DMS153 treated with DMSO at 0.1 percent for 48 hours (cell line): ENCODE measurements around the gene IL11.

Experiments used
- DNase-seq: peaks from one replicate; lab custom pipeline; 2025; ENCODE audit not compliant: unreplicated experiment; lab: John Stamatoyannopoulos, UW

The IL11 gene

DNA sequence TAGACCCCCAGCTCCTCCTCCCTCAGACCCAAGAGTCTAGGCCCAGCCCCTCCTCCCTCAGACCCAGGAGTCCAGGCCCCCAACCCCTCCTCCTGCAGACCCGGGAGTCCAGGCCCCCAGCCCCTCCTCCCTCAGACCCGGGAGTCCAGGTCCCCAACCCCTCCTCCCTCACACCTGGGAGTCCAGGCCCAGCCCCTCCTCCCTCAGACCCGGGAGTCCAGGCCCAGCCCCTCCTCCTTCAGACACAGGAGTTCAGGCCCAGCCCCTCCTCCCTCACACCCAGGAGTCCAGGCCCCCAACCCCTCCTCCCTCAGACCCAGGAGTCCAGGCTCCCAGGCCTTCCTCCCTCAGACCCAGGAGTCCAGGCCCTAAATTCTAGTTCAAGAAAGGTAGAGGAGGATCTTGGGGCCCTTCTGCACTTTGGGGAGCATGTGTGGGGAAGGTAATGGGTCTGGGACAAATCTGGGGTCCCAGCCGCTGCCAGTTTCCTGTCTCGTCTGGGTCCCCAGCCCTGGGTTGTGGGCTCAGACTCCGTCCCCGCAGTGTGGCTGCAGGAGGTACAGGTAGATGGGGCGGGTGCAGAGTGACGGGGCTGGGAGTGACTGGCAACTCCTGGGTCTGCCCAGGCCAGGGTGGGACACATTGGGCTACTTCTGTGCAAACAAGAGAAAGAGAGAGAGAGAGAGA, 3.2 kb upstream of the IL11 start:
- DNase-seq = no peak

GRCh38 chr19:55372316-55373081, 2.2 kb upstream of the IL11 start:
- DNase-seq = no peak

DNA sequence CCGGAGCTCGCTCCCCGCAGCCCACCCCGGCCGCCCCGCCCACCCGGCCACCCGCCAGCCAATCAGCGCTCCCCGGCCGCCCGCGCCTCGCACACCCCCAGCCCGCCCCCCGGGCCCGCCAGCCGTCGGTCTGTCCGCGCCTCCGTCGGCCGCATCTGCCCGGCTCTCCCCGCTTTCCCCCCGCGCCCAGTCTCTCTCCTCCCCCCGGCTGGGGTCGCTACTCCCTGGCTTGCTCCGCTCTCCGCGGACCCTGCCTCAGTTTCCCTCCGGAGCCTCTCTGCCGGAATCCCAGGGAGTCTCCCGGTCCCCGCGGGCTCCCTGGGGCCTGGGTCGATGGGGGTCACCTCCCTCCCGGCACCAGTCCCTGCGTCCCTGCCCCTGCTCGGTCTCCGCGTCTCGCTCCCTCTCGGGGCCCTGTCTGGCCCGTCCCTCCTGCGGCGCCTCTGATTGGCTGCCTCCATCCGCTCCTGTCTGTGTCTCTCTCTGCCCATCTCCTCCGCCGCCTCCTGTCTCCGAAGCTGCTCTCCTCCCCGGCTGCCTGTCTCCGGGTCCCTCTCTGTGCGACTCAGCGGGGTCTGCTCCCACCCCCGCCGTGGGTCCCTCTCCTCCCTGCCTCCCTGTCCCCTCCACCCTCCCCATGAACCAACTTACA, 484 bp downstream of the IL11 start:
- no peak for DNase-seq

GRCh38 chr19:55368701-55369563, 1.3 kb downstream of the IL11 start:
- DNase-seq = no peak

DNA sequence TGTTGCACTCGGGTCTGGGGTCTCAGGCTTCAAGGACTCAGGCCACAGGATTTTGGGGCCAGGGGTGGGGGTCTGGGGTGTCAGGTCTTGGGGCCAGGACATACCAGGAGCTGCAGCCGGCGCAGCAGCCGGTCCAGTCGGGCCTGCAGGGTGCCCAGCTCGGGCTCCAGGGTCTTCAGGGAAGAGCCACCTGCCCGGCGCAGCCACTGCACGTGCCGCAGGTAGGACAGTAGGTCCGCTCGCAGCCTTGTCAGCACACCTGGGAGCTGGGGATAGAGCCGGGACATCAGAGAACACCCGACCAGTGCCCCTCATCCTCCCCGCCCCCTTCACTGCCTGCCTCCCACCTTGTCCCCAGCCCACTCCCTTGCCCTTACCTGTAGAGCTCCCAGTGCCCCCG, 2.2 kb downstream of the IL11 start:
- no peak for DNase-seq

- no peak for DNase-seq
Observed at GRCh38 chr19:55366790-55367189, 3.5 kb downstream of the IL11 start.

DNA sequence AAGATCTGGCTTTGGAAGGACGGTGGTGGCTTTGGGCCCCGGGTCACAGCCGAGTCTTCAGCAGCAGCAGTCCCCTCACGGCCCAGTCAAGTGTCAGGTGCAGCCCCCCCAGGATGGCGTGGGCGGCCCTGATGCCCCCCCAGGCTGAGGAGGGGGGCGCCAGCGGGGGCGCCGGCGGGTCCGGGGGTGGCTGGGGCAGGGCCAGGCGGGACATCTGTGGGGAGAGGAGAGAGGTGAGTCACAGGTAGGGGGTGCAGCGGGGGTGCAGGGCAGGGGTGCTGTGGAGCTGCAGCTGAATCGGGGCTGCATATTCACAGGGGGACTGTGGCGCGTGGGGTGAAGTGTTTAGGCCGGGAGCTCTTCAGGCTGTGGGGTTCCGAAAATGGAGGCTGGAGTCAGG, 4.3 kb downstream of the IL11 start:
- no peak for DNase-seq

- no peak for DNase-seq
Observed at GRCh38 chr19:55365245-55365644, 5.0 kb downstream of the IL11 start.

- no peak for DNase-seq
Observed at GRCh38 chr19:55362990-55363716, 7.1 kb downstream of the IL11 start, which contains the start of gene GARIN5B. TSS of gene GARIN5B (minus strand) at chr19:55363260. CDS start at chr19:55363066, 194 bp downstream.

DNA sequence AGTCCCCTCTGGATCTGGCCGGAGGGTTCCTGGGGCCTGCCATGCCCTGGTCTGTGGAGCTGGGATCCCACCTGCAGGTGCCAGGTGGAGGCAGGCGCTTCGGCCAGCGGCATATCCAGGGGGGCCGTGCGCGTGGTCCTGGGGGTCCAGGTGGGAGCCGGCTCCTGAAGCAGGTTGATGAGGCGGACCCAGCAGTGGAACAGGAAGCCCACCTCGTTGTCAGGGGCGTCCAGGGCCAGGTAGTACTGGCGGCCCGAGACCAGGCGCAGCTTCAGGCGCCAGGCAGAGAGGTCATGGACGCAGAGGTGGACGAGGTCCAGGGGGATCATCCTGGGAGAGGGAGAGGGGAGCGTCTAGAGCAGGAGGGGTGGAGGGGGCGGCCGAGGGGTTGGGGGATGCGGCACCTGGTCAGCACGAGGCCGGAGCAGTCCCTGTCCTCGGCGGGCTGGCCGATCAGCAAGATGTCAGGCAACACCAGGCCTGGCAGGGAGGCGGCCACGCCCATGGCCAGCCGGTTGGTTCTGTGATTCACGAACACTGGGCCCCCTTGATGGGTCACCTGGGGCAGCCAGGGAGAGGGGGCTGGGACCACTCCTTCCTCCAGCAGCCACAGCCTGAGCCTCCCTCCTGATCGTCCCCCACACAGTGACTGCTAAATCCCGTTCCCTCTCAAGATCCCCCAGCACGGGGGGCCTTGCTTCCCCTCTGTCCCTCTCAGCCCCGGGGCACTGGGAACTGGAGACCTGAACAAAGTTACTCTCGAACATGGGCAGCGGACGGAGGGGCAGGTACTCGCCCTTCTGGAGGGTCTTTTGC, 7.9 kb downstream of the IL11 start:
- no peak for DNase-seq

DNA sequence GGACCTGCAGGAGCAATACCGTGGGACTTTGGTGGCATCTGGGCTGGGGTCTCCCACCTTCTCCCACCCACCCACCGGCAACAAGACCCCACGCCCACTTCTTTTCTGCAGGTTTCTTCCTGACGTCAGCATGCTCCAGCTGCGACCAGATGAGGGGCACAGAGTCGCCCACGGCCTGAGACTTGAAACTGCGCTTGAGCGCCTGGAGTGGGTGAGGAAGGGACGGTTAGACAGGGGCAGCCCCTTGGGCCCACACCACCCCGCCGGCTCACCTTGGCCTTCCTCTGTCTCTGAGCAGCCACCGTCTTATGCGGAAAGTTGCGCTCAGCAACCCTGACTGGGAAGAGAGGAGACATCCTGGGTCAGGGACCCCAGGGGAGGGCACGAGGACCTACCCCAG, 9.4 kb downstream of the IL11 start:
- no peak for DNase-seq

DNA sequence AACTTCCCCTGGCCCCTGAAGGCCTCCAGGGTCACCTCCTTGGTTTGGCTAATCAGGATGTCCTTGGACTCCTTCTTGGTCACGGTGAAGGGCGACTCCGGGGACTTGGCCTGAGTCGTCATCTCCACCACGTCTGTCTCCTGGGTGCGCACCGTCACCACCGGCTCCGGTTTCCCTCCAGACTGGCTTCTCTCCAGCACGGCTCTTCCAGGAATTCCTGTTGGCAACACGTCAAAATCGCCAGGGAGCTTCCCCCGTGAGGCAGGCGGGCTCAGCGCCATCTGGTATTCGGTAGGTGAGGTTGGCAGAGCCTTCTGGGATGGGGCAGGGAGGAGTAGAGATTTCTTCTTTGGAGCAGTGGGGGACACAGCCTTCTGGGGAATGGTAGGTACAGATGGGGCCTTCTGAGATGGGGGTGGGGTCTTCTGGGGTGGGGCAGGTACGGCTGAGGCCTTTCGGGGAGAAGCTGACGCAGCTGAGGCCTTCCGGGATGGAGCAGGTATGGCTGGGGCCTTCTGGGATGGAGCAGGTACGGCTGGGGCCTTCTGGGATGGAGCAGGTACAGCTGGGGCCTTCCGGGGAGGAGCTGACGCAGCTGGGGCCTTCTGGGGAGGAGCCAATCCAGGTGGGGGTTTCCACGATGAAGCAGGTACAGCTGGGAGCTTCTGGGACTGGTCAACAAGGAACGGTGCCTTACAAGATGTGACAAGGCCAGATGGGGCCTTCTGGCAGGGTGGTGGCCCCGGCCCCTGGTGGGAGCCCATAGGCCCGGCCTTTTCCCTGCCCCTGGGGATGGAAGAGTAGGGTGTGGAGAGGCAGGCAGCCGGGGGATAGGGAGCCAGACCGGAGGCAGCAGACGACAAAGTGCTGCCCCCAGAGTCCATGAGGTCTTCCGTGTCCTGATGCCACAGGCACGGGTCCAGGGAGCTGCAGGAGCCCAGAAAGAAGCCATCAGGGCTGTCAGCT, 11.0 kb downstream of the IL11 start:
- no peak for DNase-seq

DNA sequence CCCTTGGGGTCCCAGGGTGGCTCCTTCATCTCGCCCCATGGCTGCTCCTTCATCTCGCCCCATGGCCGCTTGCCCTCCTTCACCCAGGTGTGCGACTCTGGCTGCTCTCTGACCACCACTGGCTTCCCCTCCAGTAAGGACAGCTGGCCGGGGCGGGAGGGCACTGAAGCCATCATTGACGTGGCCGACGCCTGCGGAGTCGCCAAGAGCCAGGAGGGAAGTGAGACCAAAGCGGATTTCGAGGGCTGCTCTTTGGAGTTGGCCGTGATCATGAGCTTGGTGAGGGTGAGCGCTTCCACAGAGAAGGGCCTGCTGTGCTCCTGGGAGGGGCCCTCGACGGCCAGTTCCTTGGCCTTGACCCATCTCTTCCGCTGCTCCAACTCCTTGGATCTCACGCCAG, 11.8 kb downstream of the IL11 start:
- no peak for DNase-seq

- no peak for DNase-seq
Observed at GRCh38 chr19:55355213-55355821, 14.9 kb downstream of the IL11 start.

GRCh38 chr19:55354698-55355212, 15.5 kb downstream of the IL11 start, which contains the start of gene COX6B2:
TSS of gene COX6B2 (minus strand) at chr19:55354719. CDS start at chr19:55354521, 198 bp downstream.
- no peak for DNase-seq

GRCh38 chr19:55353803-55354697, 16.2 kb downstream of the IL11 start:
- peak; percentile 28 for DNase-seq

- no peak for DNase-seq
Observed at GRCh38 chr19:55353356-55353802, 16.9 kb downstream of the IL11 start.
